Right lobe of liver (tissue), 6 donors: ENCODE data around the gene MYOZ1. TPM values are rescaled to one million over a fixed set of nuclear protein-coding genes. Genes with fewer than 3 reads are reported as not detected.

Experiments
- ATAC-seq, 4 donors: fragments of 200-7000 bp; cut with Tn5 transposase; one replicate each; pipeline ENCODE4 v1.9.1; 2020; ENCODE audit warnings: mild to moderate bottlenecking in 4 of 4, moderate library complexity in 4 of 4
- DNase-seq, 3 donors: peaks; one replicate each; pipeline ENCODE4 v3.0.0-alpha.2; 2020
- H3K27ac ChIP-seq, 3 donors: fragments of 200-600 bp; one replicate each; pipeline ENCODE4 v1.8.0; 2022
- H3K27me3 ChIP-seq, 2 donors: fragments of 200-600 bp; one replicate each; pipeline ENCODE4 v1.8.0; 2022
- H3K36me3 ChIP-seq, 4 donors: fragments of 200-600 bp; sonication (generic) in 1 of 4; one replicate each; pipeline versions ENCODE4 v1.5.1 to v1.8.0; 2017 to 2022; ENCODE audit warnings: control low read depth in 1 of 4
- H3K4me1 ChIP-seq, 4 donors: fragments of 200-600 bp; sonication (generic) in 1 of 4; one replicate each; pipeline versions ENCODE4 v1.5.1 to v1.8.0; 2017 to 2022; ENCODE audit warnings: control low read depth in 1 of 4
- H3K4me3 ChIP-seq, 3 donors: fragments of 200-600 bp; one replicate each; pipeline ENCODE4 v1.8.0; 2022
- H3K9me3 ChIP-seq, 4 donors: fragments of 200-600 bp; sonication (generic) in 1 of 4; one replicate each; pipeline versions ENCODE4 v1.5.1 to v1.8.0; 2017 to 2022; ENCODE audit warnings: control low read depth in 1 of 4
- POLR2A ChIP-seq: fragments of 450-650 bp; IDR thresholded peaks from one replicate; pipeline ENCODE4 v1.6.1; 2017; ENCODE audit warnings: antibody characterized with exemption, mild to moderate bottlenecking
- WGBS: methylation state at CpG from one replicate; pipeline ENCODE4 v1.1.6; 2018; ENCODE audit warnings: low coverage, low lambda C conversion rate; ENCODE audit not compliant: insufficient coverage; ENCODE audit errors: missing lambda C conversion rate; 5-methylcytosine and 5-hydroxymethylcytosine counted together
- intact Hi-C, 2 donors: fragments of 100-400 bp; cut with DNase I; formaldehyde crosslinking; loops; one replicate each; pipeline versions ENCODE4 v1.11.2 to v1.14.1; 2022
- total RNA-seq, 6 experiments: library from RNA; depleted of rRNA in 2 of 6; stranded (reverse); fragments of >200 nt in 2 of 6; fragmentation: NEBNext Ultra II Directional in 3 of 6; extraction: Animal tissue kit (Norgen Biotek cat#: 25700) in 3 of 6; gene quantifications; one replicate each; pipeline versions ENCODE4 v1.1.0 to v1.2.4, GENCODE V29; 2016 to 2023
- TF ChIP-seq, protein P1 (sequence below), 4 donors: fragments of 200-600 bp in 3 of 4; fragments of 450-650 bp in 1 of 4; IDR thresholded peaks; one replicate each; pipeline versions ENCODE4 v1.5.1 to v1.8.0; 2016 to 2022; ENCODE audit warnings: antibody characterized with exemption in 4 of 4, mild to moderate bottlenecking in 2 of 4
- donor health status: DM: no; HTN: yes; CAD: no.
- donor health status: DM: no; HTN: no; CAD: no.
- donor health status: DM: no; HTN: no; CAD: no.
- donor health status: DM: no; HTN: yes; CAD: no.
- donor health status: DM: no; HTN: yes; CAD: no.

MYOZ1 gene
- total RNA-seq, 6 experiments from 2014 or later, result 0.74 to 1.1 TPM; not detected in 4

- Histone ChIP-seq H3K27me3 (no peaks in the 10 kb centered on the region), H3K36me3 (no peaks in the 10 kb centered on the region), H3K4me1 (no peaks in the 10 kb centered on the region), H3K27ac (no peak overlapping the region), H3K9me3 (no peaks in the 10 kb centered on the region), H3K4me3 (no peak overlapping the region)
- WGBS, result 92% methylated on average over 3 of the region's 3 CpGs
- intact Hi-C loops, result no loop called here
- TF ChIP-seq POLR2A, result no peak
- TF ChIP-seq, protein P1, sequence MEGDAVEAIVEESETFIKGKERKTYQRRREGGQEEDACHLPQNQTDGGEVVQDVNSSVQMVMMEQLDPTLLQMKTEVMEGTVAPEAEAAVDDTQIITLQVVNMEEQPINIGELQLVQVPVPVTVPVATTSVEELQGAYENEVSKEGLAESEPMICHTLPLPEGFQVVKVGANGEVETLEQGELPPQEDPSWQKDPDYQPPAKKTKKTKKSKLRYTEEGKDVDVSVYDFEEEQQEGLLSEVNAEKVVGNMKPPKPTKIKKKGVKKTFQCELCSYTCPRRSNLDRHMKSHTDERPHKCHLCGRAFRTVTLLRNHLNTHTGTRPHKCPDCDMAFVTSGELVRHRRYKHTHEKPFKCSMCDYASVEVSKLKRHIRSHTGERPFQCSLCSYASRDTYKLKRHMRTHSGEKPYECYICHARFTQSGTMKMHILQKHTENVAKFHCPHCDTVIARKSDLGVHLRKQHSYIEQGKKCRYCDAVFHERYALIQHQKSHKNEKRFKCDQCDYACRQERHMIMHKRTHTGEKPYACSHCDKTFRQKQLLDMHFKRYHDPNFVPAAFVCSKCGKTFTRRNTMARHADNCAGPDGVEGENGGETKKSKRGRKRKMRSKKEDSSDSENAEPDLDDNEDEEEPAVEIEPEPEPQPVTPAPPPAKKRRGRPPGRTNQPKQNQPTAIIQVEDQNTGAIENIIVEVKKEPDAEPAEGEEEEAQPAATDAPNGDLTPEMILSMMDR (IDR thresholded peaks at IDR 0.05), result no peak
- ATAC-seq (no peak), DNase-seq (no peak)
These were observed 26.6 kb downstream of the MYOZ1 start for GRCh38 chr10:73614720-73615119.

- 27% methylated on average over 1 of the region's 4 CpGs for WGBS
- DNase-seq (no peak), ATAC-seq (no peak)
- intact Hi-C loops, result no loop called here
- no peaks in the 10 kb centered on the region for H3K27me3 ChIP-seq
- no peak overlapping the region for H3K4me3 ChIP-seq
- no peaks in the 10 kb centered on the region for H3K4me1 ChIP-seq
- no peaks in the 10 kb centered on the region for H3K36me3 ChIP-seq
- H3K9me3 ChIP-seq, result no peaks in the 10 kb centered on the region
- H3K27ac ChIP-seq, result no peak overlapping the region
- TF ChIP-seq, protein P1 (IDR thresholded peaks at IDR 0.05), result no peak
- TF ChIP-seq POLR2A, result no peak
These were observed 32.2 kb downstream of the MYOZ1 start for GRCh38 chr10:73609116-73609515.

DNA sequence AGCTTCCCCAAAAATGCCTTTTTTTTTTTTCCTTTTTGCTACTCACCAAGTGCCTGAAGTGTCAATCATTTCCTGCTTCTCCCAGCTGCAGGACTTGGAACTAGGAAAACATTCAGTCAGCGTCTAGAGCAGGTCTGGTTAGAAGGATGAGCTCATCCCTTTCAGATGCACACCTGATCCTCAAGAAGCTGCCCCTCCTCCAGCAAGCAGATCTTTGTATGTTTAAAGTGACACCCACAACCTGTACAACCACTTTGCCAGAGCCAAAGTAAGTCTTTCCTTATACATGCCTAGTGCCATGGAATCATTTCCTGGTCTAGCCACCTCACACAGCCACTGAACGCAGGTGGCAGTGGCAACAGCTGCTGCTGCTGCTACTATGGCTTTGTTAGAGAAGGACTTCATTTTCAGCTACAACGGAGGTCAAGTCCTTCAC lies 39.8 kb downstream of the MYOZ1 start:
- no peak overlapping the region for H3K27ac ChIP-seq
- H3K4me1 ChIP-seq, result no peaks in the 10 kb centered on the region
- no peaks in the 10 kb centered on the region for H3K27me3 ChIP-seq
- TF ChIP-seq, protein P1 (IDR thresholded peaks at IDR 0.05), result no peak
- TF ChIP-seq POLR2A, result no peak
- DNase-seq (no peak), ATAC-seq (no peak)
- H3K4me3 ChIP-seq, result no peak overlapping the region
- intact Hi-C loops, result no loop called here
- no peaks in the 10 kb centered on the region for H3K36me3 ChIP-seq
- 65% methylated on average over 2 of the region's 3 CpGs for WGBS
- no peaks in the 10 kb centered on the region for H3K9me3 ChIP-seq

DNA sequence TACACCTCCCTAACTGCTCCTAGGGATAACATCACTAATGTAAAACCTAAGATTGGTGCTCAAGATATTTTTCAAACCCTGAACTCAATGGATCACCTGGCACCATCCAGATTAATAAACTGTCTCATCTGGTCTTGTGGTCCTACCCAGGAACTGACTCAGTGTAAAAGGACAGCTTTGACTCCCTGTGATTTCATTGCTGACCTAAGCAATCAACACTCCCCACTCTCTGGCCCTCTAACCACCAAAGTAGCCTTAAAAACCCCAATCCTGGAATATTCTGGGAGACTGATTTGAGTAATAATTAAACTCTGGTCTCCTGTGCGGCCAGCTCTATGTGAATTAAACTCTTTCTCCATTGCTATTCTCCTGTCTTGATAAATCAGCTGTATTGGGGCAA lies 43.9 kb downstream of the MYOZ1 start:
- H3K27ac ChIP-seq, result no peak overlapping the region
- no peaks in the 10 kb centered on the region for H3K27me3 ChIP-seq
- intact Hi-C loops, result no loop called here
- 100% methylated on average over 1 of the region's 1 CpG for WGBS
- no peaks in the 10 kb centered on the region for H3K36me3 ChIP-seq
- peaks cover 0 to 4% (median 2%) of the 10 kb centered on the region in 4 donors for H3K4me1 ChIP-seq
- no peak for DNase-seq
- no peak for ATAC-seq
- no peaks in the 10 kb centered on the region for H3K9me3 ChIP-seq
- TF ChIP-seq, protein P1 (IDR thresholded peaks at IDR 0.05), result no peak
- TF ChIP-seq POLR2A, result no peak
- no peak overlapping the region for H3K4me3 ChIP-seq

GRCh38 chr10:73593812-73594211 lies 47.5 kb downstream of the MYOZ1 start:
- DNase-seq (no peak), ATAC-seq (no peak)
- H3K27ac ChIP-seq, result no peak overlapping the region
- intact Hi-C loops, result no loop called here
- 83% methylated on average over 1 of the region's 5 CpGs for WGBS
- no peak for TF ChIP-seq POLR2A
- TF ChIP-seq, protein P1 (IDR thresholded peaks at IDR 0.05), result no peak
- peaks cover 0 to 29% (median 7%) of the 10 kb centered on the region in 4 donors for H3K4me1 ChIP-seq
- no peak overlapping the region for H3K4me3 ChIP-seq
- H3K36me3 ChIP-seq, result no peaks in the 10 kb centered on the region
- H3K27me3 ChIP-seq, result no peaks in the 10 kb centered on the region
- no peaks in the 10 kb centered on the region for H3K9me3 ChIP-seq
